HEK293T (cell line): ENCODE data around the gene PIAS4.

Experiments used
- CTCF ChIA-PET: fragments of 350-600 bp; formaldehyde crosslinking; extraction: SDS; loops from one replicate; lab custom pipeline; 2021; ENCODE audit warnings: antibody characterized with exemption, inconsistent platforms; lab: Yijun Ruan, JAX
- POLR2A ChIA-PET: fragments of 350-600 bp; formaldehyde crosslinking; extraction: SDS; loops from one replicate; lab custom pipeline; 2020; ENCODE audit warnings: antibody characterized with exemption, inconsistent platforms; lab: Yijun Ruan, JAX
- DNase-seq: peaks from one replicate; pipeline ENCODE4 v3.0.0; 2012; ENCODE audit warnings: mixed read lengths; ENCODE audit errors: extremely low spot score
- ARNT ChIP-seq: fragments of 450-650 bp; IDR thresholded peaks from 2 replicates; pipeline ENCODE4 v1.6.1; 2017; ENCODE audit warnings: mild to moderate bottlenecking
- BHLHE40 ChIP-seq: fragments of 450-650 bp; IDR thresholded peaks from 2 replicates; pipeline ENCODE4 v1.6.1; 2016; ENCODE audit warnings: mild to moderate bottlenecking, moderate library complexity, borderline replicate concordance
- CTBP1 ChIP-seq: fragments of 450-650 bp; IDR thresholded peaks from 2 replicates; pipeline ENCODE4 v1.6.1; 2016; ENCODE audit warnings: borderline replicate concordance
- ELF4 ChIP-seq: fragments of 450-650 bp; IDR thresholded peaks from 2 replicates; pipeline ENCODE4 v1.6.1; 2017; ENCODE audit warnings: antibody characterized with exemption
- FOXA1 ChIP-seq: fragments of 450-650 bp; IDR thresholded peaks from 2 replicates; pipeline ENCODE4 v1.6.1; 2016; ENCODE audit warnings: mild to moderate bottlenecking
- FOXK2 ChIP-seq: fragments of 450-650 bp; IDR thresholded peaks from 2 replicates; pipeline ENCODE4 v1.6.1; 2016; ENCODE audit warnings: mild to moderate bottlenecking
- FOXM1 ChIP-seq: fragments of 450-650 bp; IDR thresholded peaks from 2 replicates; pipeline ENCODE4 v1.6.1; 2017; ENCODE audit warnings: mild to moderate bottlenecking, borderline replicate concordance
- HDGF ChIP-seq: fragments of 450-650 bp; IDR thresholded peaks from 2 replicates; pipeline ENCODE4 v1.6.1; 2017; ENCODE audit warnings: antibody characterized with exemption, borderline replicate concordance
- L3MBTL2 ChIP-seq: fragments of 450-650 bp; conservative IDR thresholded peaks from 2 replicates; pipeline ENCODE4 v1.6.1; 2016; ENCODE audit warnings: mild to moderate bottlenecking
- LEF1 ChIP-seq: fragments of 450-650 bp; IDR thresholded peaks from 2 replicates; pipeline ENCODE4 v1.6.1; 2017; ENCODE audit warnings: mild to moderate bottlenecking, borderline replicate concordance
- NFRKB ChIP-seq: fragments of 450-650 bp; IDR thresholded peaks from 2 replicates; pipeline ENCODE4 v1.6.1; 2016; ENCODE audit warnings: mild to moderate bottlenecking, moderate library complexity
- PKNOX1 ChIP-seq: fragments of 450-650 bp; IDR thresholded peaks from 2 replicates; pipeline ENCODE4 v1.6.1; 2016
- SP1 ChIP-seq: fragments of 450-650 bp; IDR thresholded peaks from 2 replicates; pipeline ENCODE4 v1.6.1; 2017
- SUZ12 ChIP-seq: fragments of 450-650 bp; IDR thresholded peaks from 2 replicates; pipeline ENCODE4 v1.6.1; 2016; ENCODE audit warnings: mild to moderate bottlenecking
- TARDBP ChIP-seq: fragments of 450-650 bp; IDR thresholded peaks from 2 replicates; pipeline ENCODE4 v1.6.1; 2016
- ZNF384 ChIP-seq: fragments of 450-650 bp; IDR thresholded peaks from 2 replicates; pipeline ENCODE4 v1.6.1; 2016

Gene PIAS4

DNA sequence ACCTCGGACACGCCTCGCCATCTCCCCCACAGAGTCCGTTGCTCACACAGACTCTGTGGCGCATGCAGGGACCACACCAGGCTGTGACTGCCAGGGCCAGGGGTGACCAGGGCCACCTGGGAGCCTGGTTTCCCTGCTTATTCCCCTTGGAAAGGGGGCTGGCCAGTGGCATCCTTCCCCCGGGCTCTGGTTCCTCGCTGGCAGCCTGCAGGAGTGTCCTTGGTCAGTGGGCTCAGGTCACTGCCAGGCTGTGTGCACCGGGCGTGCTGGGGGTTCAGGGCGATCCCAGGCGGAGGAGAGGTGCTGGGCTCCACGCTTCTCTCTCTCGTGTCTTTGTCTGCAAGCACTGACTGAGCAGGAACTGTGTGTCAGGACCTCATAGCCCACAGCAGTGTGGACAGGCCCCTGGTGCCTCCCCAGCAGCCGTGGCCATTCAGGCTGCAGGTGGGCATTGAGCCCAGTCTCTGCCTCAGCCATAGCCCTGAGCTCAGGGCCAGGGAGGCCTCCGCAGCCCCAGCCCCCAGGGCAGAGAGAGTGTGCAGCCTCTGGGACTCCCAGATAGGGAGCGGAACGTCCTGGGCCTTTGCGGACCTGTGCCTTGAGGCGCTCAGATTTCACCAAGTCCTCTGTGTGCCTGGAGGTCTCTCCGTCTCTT lies 6.5 kb downstream of the PIAS4 start:
- ChIA-PET CTCF (no interaction called here), POLR2A (interaction anchor here (2.1 kb wide), 1 partner anchor 29 kb away, joined by 5 read pairs; the partner anchor contains the start of gene EEF2)
- TF ChIP-seq CTBP1 (no peak), TARDBP (no peak), FOXM1 (no peak), L3MBTL2 (no peak), NFRKB (no peak), FOXK2 (no peak), ELF4 (no peak), SUZ12 (no peak)
- DNase-seq = no peak

DNA sequence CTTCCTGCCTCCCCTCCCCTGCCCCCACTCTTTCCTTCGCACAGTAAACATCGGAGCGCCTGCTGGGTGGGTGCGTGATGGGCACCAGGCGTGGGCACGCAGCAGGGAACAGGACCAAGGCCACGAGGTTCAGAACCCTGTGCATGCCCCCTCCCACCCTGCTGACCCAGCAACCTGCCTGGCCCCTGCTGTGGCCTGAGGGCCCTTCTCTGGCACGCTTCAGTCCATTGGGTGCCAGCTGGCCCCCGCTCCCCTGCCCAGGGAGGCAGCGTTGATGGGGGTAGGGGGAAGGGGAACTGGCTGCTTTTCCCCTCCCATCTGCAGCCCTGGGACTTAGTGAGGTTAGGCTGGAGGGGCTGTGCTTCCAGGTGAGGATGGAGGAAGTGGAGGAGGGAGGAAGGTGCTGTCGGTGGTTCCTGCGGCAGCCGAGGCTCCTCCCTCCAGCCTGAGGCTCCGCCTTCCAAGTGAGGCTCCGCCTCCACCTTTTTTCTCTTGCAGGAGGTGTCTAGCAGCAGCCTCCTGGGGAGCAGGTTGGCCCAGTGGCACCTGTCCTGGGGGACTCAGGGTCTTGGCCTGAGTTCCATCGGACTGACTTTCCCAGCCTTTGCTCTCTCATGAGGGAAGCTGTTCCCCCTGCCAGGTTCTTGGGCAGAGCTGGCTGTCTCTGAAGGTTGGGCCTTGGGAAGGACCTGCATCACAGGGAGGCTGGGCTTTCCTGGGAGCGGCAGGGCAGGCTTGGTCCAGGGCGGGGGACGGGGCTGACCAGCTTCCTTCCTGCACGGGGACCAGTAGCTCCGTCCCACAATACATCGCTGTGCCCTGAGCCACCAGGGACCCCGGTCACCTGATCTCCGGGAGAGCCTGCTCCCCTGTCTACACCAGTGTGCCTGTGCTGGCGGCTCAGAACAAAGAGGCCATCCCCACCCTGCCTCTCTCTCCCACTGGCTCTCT lies 7.3 kb downstream of the PIAS4 start:
- ChIA-PET CTCF (no interaction called here), POLR2A (interaction anchor here (2.1 kb wide), 1 partner anchor 29 kb away, joined by 5 read pairs; the partner anchor contains the start of gene EEF2)
- no peak for TF ChIP-seq NFRKB
- TF ChIP-seq CTBP1 = no peak
- no peak for TF ChIP-seq SUZ12
- TF ChIP-seq L3MBTL2 = no peak
- no peak for TF ChIP-seq LEF1
- no peak for TF ChIP-seq ELF4
- TF ChIP-seq FOXM1 = no peak
- no peak for TF ChIP-seq SP1
- TF ChIP-seq ARNT = no peak
- TF ChIP-seq HDGF = no peak
- TF ChIP-seq FOXK2 = no peak
- no peak for TF ChIP-seq TARDBP
- no peak for TF ChIP-seq BHLHE40
- no peak for DNase-seq

GRCh38 chr19:4015705-4016402 lies 8.3 kb downstream of the PIAS4 start:
- no peak for TF ChIP-seq FOXK2
- TF ChIP-seq TARDBP = no peak
- peak; percentile 86 for TF ChIP-seq PKNOX1
- no peak for TF ChIP-seq LEF1
- CTCF ChIA-PET = no interaction called here
- POLR2A ChIA-PET = no interaction called here
- no peak for DNase-seq

- no peak for TF ChIP-seq NFRKB
- no peak for TF ChIP-seq SUZ12
- no peak for TF ChIP-seq FOXA1
- ChIA-PET CTCF (no interaction called here), POLR2A (interaction anchor here (0.9 kb wide), 1 partner anchor 31 kb away, joined by 3 read pairs; the partner anchor contains the start of gene EEF2)
- no peak for DNase-seq
Observed at GRCh38 chr19:4016486-4016885, 8.9 kb downstream of the PIAS4 start.

GRCh38 chr19:4016903-4017638 lies 9.5 kb downstream of the PIAS4 start:
- TF ChIP-seq HDGF (no peak), SP1 (no peak), ELF4 (no peak), L3MBTL2 (no peak), CTBP1 (no peak), NFRKB (no peak), FOXA1 (no peak), PKNOX1 (no peak), TARDBP (no peak), FOXM1 (no peak), FOXK2 (no peak), LEF1 (no peak), ZNF384 (no peak), SUZ12 (no peak), ARNT (no peak), BHLHE40 (no peak)
- ChIA-PET POLR2A (interaction anchor here (0.9 to 1.3 kb wide), 2 partner anchors 10 to 31 kb away, joined by 3 to 4 read pairs; partner anchors contain the start of genes EEF2 and PIAS4), CTCF (no interaction called here)
- no peak for DNase-seq
